SK-N-SH (cell line): Measurements from ENCODE around the gene EXOC6B.

Experiments
- EZH2phosphoT487 ChIP-seq: fragments of 200-600 bp; sonication (generic); IDR thresholded peaks from 2 replicates; pipeline ENCODE4 v1.6.1; 2017; ENCODE audit warnings: low read depth, mixed run types, mild to moderate bottlenecking, antibody characterized with exemption, moderate library complexity, borderline replicate concordance
- FOXJ3 ChIP-seq: sonication (generic); formaldehyde crosslinking; IDR thresholded peaks from 2 replicates; pipeline ENCODE4 v1.5.1; 2020; ENCODE audit warnings: mild to moderate bottlenecking, missing genetic modification reagents
- FOXM1 ChIP-seq: IDR thresholded peaks from 2 replicates; pipeline ENCODE4 v1.4.0; 2012; ENCODE audit warnings: low read depth, mild to moderate bottlenecking
- GABPA ChIP-seq: IDR thresholded peaks from 2 replicates; pipeline ENCODE4 v1.4.0; 2012; ENCODE audit warnings: low read depth, mild to moderate bottlenecking
- MAX ChIP-seq: IDR thresholded peaks from 2 replicates; pipeline ENCODE4 v1.4.0; 2012; ENCODE audit warnings: low read depth
- PBX3 ChIP-seq: IDR thresholded peaks from 2 replicates; pipeline ENCODE4; 2012
- POLR2AphosphoS5 ChIP-seq: IDR thresholded peaks from 2 replicates; pipeline ENCODE4 v1.6.1; 2012; ENCODE audit warnings: low read depth, low read length
- SMC3 ChIP-seq: IDR thresholded peaks from 2 replicates; pipeline ENCODE4 v1.6.1; 2012; ENCODE audit warnings: low read depth, low read length, improper control_type of control experiment
- TF ChIP-seq, protein P1 (sequence below): fragments of 200-600 bp; sonication (generic); IDR thresholded peaks from 2 replicates; pipeline ENCODE4 v1.6.1; 2017; ENCODE audit warnings: antibody characterized with exemption, mild to moderate bottlenecking, moderate library complexity

GRCh38 chr2:72619626-72620025, 206.2 kb downstream of the EXOC6B start:
- TF ChIP-seq POLR2AphosphoS5 (no peak), SMC3 (no peak), PBX3 (no peak), EZH2phosphoT487 (no peak), FOXJ3 (CRISPR knock-in tag) (no peak), FOXM1 (no peak), MAX (no peak), GABPA (no peak)
- TF ChIP-seq, protein P1, sequence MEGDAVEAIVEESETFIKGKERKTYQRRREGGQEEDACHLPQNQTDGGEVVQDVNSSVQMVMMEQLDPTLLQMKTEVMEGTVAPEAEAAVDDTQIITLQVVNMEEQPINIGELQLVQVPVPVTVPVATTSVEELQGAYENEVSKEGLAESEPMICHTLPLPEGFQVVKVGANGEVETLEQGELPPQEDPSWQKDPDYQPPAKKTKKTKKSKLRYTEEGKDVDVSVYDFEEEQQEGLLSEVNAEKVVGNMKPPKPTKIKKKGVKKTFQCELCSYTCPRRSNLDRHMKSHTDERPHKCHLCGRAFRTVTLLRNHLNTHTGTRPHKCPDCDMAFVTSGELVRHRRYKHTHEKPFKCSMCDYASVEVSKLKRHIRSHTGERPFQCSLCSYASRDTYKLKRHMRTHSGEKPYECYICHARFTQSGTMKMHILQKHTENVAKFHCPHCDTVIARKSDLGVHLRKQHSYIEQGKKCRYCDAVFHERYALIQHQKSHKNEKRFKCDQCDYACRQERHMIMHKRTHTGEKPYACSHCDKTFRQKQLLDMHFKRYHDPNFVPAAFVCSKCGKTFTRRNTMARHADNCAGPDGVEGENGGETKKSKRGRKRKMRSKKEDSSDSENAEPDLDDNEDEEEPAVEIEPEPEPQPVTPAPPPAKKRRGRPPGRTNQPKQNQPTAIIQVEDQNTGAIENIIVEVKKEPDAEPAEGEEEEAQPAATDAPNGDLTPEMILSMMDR = no peak
